Common myeloid progenitor, CD34-positive (primary cell): ENCODE measurements around the gene SLC22A23.

ENCODE experiments used
- CTCF ChIA-PET: fragments of 350-600 bp; sonication (Branson Sonifier 250); formaldehyde crosslinking; loops from one replicate; lab custom pipeline; 2021; ENCODE audit warnings: antibody characterized with exemption; lab: Charles Lee
- POLR2A ChIA-PET: fragments of 350-600 bp; sonication (Branson Sonifier 250); formaldehyde crosslinking; loops from one replicate; lab custom pipeline; 2021; ENCODE audit warnings: antibody characterized with exemption; lab: Charles Lee
- DNase-seq, 3 donors: peaks; one replicate each; pipeline versions ENCODE4 v3.0.0 to v3.0.0-alpha.2; 2013
- H3K27ac ChIP-seq, 2 experiments: 1 replicate in 1 of 2; 2 replicates in 1 of 2; pipeline ENCODE4 v1.7.0; 2013; ENCODE audit warnings: inconsistent platforms in 2 of 2, low read length in 2 of 2, mild to moderate bottlenecking in 2 of 2, low read depth in 1 of 2, moderate library complexity in 1 of 2; ENCODE audit not compliant: severe bottlenecking in 2 of 2, insufficient read depth in 1 of 2, poor library complexity in 1 of 2
- H3K27me3 ChIP-seq, 5 experiments: replicated peaks in 2 of 5; 1 replicate in 3 of 5; 2 replicates in 2 of 5; pipeline versions ENCODE4 v1.6.1 to v1.7.0; 2013; ENCODE audit warnings: low read length in 4 of 5, mild to moderate bottlenecking in 2 of 5, moderate library complexity in 2 of 5, inconsistent platforms in 1 of 5; ENCODE audit not compliant: insufficient read depth in 5 of 5, control insufficient read depth in 4 of 5
- H3K36me3 ChIP-seq, 4 experiments: 1 replicate in 2 of 4; 2 replicates in 2 of 4; pipeline versions ENCODE4 v1.6.1 to v1.7.0; 2013; ENCODE audit warnings: low read length in 3 of 4, control low read depth in 1 of 4, mild to moderate bottlenecking in 1 of 4; ENCODE audit not compliant: control insufficient read depth in 4 of 4, insufficient read depth in 4 of 4
- H3K4me1 ChIP-seq, 4 experiments: 1 replicate in 3 of 4; 2 replicates in 1 of 4; pipeline versions ENCODE4 v1.6.1 to v1.7.1; 2013; ENCODE audit warnings: low read length in 3 of 4, mild to moderate bottlenecking in 3 of 4, control low read depth in 1 of 4, inconsistent platforms in 1 of 4, moderate library complexity in 1 of 4; ENCODE audit not compliant: control insufficient read depth in 4 of 4, insufficient read depth in 4 of 4; ENCODE audit errors: control extremely low read depth in 1 of 4
- H3K4me3 ChIP-seq, 7 experiments: 1 replicate in 4 of 7; 2 replicates in 3 of 7; pipeline versions ENCODE4 v1.5.1 to v1.7.0; 2013; ENCODE audit warnings: mild to moderate bottlenecking in 7 of 7, low read length in 6 of 7, moderate library complexity in 6 of 7, inconsistent platforms in 2 of 7, low read depth in 2 of 7, control low read depth in 1 of 7; ENCODE audit not compliant: insufficient read depth in 4 of 7, control insufficient read depth in 1 of 7; ENCODE audit errors: extremely low read depth in 1 of 7
- H3K9me3 ChIP-seq, 5 experiments: 1 replicate in 4 of 5; 2 replicates in 1 of 5; pipeline versions ENCODE4 v1.6.1 to v1.7.1; 2013; ENCODE audit warnings: low read length in 4 of 5, mild to moderate bottlenecking in 2 of 5, inconsistent platforms in 1 of 5, low read depth in 1 of 5, moderate library complexity in 1 of 5; ENCODE audit not compliant: control insufficient read depth in 4 of 5, insufficient read depth in 2 of 5; ENCODE audit errors: control extremely low read depth in 1 of 5
- WGBS: methylation state at CpG from one replicate; pipeline ENCODE4 v1.1.5; 2013; ENCODE audit not compliant: insufficient coverage; 5-methylcytosine and 5-hydroxymethylcytosine counted together

SLC22A23 gene

DNA sequence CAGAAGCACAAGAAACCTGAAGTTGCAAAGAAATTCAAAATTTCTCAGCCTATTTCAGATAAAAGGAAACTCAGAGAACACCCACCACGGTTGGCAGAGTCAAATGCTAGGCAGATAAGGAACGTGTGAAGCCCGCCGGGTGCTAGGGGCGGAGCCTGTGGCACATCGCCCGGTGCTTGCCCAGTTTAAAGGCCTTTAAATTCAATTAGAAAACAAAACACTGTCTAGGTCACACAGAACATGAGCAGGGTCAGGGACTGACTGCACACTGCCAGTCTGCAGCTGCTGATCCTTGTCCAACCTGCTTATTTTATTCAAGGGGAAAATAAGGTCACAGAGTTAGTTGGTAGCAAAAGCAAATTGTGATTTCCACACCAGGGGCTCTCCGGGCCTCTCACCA is 122.3 kb downstream of the SLC22A23 start:
- WGBS = 83% methylated on average over 4 of the region's 8 CpGs
- Histone ChIP-seq H3K9me3 (no peaks in the 10 kb centered on the region), H3K27ac (no peak overlapping the region), H3K4me1 (peaks cover 1 to 22% (median 10%) of the 10 kb centered on the region in 4 experiments), H3K27me3 (no peaks in the 10 kb centered on the region), H3K4me3 (no peak overlapping the region), H3K36me3 (no peaks in the 10 kb centered on the region)
- ChIA-PET POLR2A (no interaction called here), CTCF (no interaction called here)
- DNase-seq = peak in 1 of 3 donors; percentile 37

DNA sequence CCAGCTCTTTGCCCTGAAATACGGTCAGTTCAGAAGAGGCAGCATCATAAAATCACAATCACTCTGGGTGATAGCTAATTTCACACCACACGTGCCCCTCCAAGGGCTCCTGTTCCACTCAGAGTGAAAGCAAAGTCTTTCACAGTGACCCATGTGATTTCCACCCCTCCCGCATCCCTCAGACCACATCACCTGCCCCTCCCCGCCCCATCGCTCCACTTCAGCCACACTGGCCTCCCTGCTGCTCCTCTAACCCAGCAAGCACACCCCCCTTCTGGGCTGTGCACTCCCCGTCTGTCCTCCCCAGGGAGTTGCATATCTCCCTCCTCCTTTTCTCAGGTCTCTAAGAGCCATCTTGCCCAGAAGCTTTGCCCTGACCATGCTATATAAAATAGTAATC is 123.6 kb downstream of the SLC22A23 start:
- ChIA-PET POLR2A (no interaction called here), CTCF (no interaction called here)
- Histone ChIP-seq H3K27ac (no peak overlapping the region), H3K9me3 (no peaks in the 10 kb centered on the region), H3K4me1 (peaks cover 1 to 21% (median 10%) of the 10 kb centered on the region in 4 experiments), H3K27me3 (no peaks in the 10 kb centered on the region), H3K4me3 (no peak overlapping the region), H3K36me3 (no peaks in the 10 kb centered on the region)
- 93% methylated on average over 5 of the region's 6 CpGs for WGBS
- no peak for DNase-seq

DNA sequence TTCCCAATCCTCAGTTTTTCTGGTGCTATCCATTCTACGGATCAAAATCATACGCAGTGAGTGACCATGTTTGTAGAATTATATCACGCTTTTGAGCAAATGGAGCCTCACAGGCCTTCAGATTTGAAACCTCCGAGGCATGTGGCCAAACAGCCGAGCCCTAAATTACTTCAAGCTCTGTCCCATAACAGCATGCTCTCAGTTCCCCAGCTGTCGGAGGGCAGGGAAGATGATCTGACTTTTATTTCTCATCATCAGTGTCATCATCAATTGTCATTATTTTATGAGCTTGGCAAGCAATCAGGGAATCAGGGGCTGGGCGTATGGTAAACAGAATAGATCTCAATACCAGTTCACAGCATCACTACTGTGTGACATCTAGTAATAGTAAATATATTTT is 124.9 kb downstream of the SLC22A23 start:
- no peak for DNase-seq
- H3K27me3 ChIP-seq = no peaks in the 10 kb centered on the region
- 100% methylated on average over 4 of the region's 7 CpGs for WGBS
- no peak overlapping the region for H3K27ac ChIP-seq
- H3K4me1 ChIP-seq = peaks cover 0 to 10% (median 4%) of the 10 kb centered on the region in 4 experiments
- POLR2A ChIA-PET = no interaction called here
- H3K36me3 ChIP-seq = no peaks in the 10 kb centered on the region
- no peaks in the 10 kb centered on the region for H3K9me3 ChIP-seq
- CTCF ChIA-PET = no interaction called here
- H3K4me3 ChIP-seq = no peak overlapping the region

DNA sequence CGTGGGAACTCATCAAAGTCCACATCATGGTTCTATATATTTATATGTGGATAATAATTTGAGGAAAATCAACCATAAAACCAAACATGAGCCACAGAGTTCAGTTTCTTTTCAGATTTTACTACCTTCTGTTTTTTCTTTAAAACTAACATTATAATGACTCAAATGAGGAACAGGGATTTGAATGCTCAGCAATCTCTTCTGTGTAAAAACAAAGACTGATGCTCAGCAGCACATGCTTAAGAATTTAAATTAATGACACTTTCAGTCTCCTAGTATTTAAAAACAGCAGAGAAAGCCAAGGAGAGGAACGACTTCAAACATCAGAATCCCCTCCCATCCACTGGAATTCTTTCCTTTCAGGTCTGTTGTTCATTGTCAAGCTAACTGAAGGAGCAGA is 125.4 kb downstream of the SLC22A23 start:
- H3K4me3 ChIP-seq = no peak overlapping the region
- no peaks in the 10 kb centered on the region for H3K36me3 ChIP-seq
- H3K27me3 ChIP-seq = no peaks in the 10 kb centered on the region
- H3K27ac ChIP-seq = no peak overlapping the region
- ChIA-PET CTCF (no interaction called here), POLR2A (no interaction called here)
- H3K9me3 ChIP-seq = no peaks in the 10 kb centered on the region
- no CpG with 5 or more reads among the region's 2 CpGs for WGBS
- DNase-seq = no peak
- H3K4me1 ChIP-seq = peaks cover 0 to 5% (median 3%) of the 10 kb centered on the region in 4 experiments

DNA sequence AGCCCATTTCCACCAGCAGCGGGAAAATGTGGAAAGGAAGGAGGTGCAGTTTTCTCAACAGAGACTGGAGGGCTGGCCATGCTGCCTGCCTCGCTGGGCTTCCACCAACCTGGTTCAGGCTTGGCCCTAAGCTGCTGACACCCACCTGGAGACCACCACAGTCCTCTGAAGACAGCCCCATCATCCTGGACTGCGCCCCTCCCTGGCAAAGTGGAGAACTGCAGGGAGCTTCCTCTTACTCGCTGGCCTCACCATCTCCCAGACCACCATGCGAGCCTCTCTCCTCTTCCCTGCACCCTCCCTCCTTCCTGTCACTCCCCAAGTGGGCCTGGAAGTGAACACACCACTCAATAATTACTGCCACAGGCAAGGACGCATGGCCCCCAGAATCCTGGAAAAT is 126.7 kb downstream of the SLC22A23 start:
- no peaks in the 10 kb centered on the region for H3K4me1 ChIP-seq
- POLR2A ChIA-PET = no interaction called here
- WGBS = 97% methylated on average over 6 of the region's 6 CpGs
- no peaks in the 10 kb centered on the region for H3K9me3 ChIP-seq
- no peak overlapping the region for H3K27ac ChIP-seq
- H3K36me3 ChIP-seq = no peaks in the 10 kb centered on the region
- DNase-seq = no peak
- no peaks in the 10 kb centered on the region for H3K27me3 ChIP-seq
- no peak overlapping the region for H3K4me3 ChIP-seq
- CTCF ChIA-PET = no interaction called here

DNA sequence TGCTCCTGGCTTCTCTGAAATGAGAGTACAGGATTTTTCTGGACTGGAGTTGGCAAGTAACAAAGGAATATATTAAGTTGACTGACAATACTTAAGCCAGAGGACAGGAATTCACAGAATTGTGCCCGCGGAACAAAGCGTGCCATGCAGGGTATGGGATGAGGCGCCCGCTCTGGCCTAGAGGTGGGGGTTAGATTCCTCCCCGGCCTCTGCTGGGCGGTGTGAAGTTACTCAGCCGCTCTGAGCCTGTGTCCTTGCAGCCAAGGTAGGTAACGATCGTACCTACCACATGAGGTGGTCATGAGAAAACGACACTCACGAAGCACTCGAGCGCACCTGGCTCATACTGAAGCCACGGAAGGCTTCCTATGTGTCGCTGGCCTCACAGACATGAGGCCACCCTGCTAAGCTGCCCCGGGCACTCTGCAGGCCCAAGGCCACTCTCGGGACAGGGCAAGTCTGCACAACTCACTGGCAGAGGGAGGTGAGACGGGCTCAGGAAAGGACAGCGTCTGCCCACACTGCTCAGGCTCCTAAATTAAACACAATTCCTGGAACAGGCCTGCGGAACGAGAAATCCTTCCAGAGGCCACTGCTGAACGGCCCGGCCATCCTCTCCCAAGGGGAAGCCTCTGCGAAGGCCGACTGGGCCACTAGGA is 127.3 kb downstream of the SLC22A23 start:
- ChIA-PET POLR2A (no interaction called here), CTCF (no interaction called here)
- Histone ChIP-seq H3K36me3 (no peaks in the 10 kb centered on the region), H3K27ac (no peak overlapping the region), H3K4me1 (peaks cover 0 to 2% (median 0%) of the 10 kb centered on the region in 4 experiments), H3K9me3 (no peaks in the 10 kb centered on the region), H3K4me3 (no peak overlapping the region), H3K27me3 (no peaks in the 10 kb centered on the region)
- 94% methylated on average over 24 of the region's 26 CpGs for whole genome bisulfite sequencing
- DNase-seq = no peak

DNA sequence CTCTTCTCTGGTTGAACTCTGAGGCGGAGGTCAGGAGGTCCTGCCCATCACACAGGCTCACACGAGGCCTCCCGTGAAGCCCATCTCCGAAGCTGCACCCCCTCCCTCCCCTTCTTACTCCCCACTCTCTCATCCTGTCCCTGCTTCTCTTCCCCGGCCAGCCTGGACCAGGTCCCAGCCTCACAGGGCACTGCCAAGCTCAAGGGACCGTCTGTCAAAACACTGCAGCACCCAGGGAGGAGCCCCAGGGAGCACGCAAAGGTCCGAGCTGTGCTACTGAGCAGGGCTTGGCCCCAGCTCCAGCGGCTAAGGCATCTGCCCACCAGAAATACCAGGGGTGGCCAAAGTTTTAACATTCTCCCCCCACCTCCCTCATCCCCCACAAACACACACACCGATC is 128.1 kb downstream of the SLC22A23 start:
- ChIA-PET CTCF (no interaction called here), POLR2A (no interaction called here)
- no peak for DNase-seq
- WGBS = 97% methylated on average over 6 of the region's 10 CpGs
- no peaks in the 10 kb centered on the region for H3K36me3 ChIP-seq
- H3K9me3 ChIP-seq = no peaks in the 10 kb centered on the region
- H3K4me1 ChIP-seq = peaks cover 0 to 3% (median 1%) of the 10 kb centered on the region in 4 experiments
- H3K27ac ChIP-seq = no peak overlapping the region
- no peaks in the 10 kb centered on the region for H3K27me3 ChIP-seq
- no peak overlapping the region for H3K4me3 ChIP-seq
